WI38 (cell line): ENCODE measurements around the gene ZNF862.

ENCODE experiments used
- H3K4me3 ChIP-seq: 2 replicates; pipeline ENCODE4 v1.5.1; 2011; ENCODE audit warnings: low read depth, mild to moderate bottlenecking, control low read depth, low read length
- TF ChIP-seq, protein P1 (sequence below): IDR thresholded peaks from 2 replicates; pipeline ENCODE4 v1.5.1; 2012; ENCODE audit warnings: low read depth, mild to moderate bottlenecking, control low read depth, low read length

ZNF862 gene

DNA sequence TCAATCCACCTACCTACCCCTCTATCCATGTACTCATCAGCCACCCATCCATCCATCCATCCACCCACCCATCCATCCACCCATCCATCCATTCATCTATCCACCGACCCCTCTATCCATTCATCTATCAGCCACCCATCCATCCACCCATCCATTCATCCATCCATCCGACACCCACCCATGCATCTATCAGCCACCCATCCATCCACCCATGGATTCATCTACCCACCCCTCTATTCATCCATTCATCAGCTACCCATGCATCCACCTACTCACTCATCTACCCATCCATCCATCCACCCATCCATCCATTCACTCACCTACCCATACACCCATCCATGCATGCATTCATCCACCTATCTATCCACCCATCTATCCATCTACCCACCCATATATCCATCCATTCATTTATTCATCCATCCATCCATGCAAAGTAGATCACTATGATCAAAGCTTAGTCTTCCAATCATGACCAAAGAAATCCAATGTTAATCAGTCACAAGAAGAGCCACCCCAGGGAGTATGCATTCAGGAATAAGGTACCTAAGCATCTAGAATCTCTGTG is 37.1 kb upstream of the ZNF862 start:
- no peak overlapping the region for H3K4me3 ChIP-seq
- TF ChIP-seq, protein P1, sequence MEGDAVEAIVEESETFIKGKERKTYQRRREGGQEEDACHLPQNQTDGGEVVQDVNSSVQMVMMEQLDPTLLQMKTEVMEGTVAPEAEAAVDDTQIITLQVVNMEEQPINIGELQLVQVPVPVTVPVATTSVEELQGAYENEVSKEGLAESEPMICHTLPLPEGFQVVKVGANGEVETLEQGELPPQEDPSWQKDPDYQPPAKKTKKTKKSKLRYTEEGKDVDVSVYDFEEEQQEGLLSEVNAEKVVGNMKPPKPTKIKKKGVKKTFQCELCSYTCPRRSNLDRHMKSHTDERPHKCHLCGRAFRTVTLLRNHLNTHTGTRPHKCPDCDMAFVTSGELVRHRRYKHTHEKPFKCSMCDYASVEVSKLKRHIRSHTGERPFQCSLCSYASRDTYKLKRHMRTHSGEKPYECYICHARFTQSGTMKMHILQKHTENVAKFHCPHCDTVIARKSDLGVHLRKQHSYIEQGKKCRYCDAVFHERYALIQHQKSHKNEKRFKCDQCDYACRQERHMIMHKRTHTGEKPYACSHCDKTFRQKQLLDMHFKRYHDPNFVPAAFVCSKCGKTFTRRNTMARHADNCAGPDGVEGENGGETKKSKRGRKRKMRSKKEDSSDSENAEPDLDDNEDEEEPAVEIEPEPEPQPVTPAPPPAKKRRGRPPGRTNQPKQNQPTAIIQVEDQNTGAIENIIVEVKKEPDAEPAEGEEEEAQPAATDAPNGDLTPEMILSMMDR = no peak

DNA sequence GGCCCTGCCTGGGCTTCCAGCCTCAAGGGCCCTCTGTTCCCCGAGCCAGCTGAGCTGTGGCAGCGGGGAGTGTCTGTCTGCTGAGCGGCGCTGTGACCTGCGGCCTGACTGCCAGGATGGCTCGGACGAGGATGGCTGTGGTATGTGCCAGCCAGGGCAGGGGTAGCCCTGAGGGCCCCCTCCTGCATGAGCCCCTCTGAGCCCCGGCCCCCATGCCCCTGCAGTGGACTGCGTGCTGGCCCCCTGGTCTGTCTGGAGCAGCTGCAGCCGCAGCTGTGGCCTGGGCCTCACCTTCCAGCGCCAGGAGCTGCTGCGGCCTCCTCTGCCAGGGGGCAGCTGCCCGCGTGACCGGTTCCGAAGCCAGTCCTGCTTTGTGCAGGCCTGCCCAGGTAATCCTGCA is 36.4 kb upstream of the ZNF862 start:
- no peak overlapping the region for H3K4me3 ChIP-seq
- TF ChIP-seq, protein P1 = no peak

DNA sequence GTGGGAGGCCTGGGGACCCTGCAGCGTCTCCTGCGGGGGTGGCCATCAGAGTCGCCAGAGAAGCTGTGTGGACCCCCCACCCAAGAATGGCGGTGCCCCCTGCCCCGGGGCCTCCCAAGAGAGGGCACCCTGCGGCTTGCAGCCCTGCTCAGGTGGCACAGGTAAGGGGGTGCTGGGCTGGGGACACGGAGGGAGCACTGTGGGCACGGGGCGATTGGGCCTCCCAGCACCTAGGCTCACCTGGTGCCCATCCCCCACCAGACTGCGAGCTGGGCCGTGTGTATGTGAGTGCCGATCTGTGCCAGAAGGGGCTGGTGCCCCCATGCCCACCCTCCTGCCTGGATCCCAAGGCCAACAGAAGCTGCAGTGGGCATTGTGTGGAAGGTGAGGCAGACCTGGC is 35.2 kb upstream of the ZNF862 start:
- TF ChIP-seq, protein P1 = no peak
- H3K4me3 ChIP-seq = no peak overlapping the region

DNA sequence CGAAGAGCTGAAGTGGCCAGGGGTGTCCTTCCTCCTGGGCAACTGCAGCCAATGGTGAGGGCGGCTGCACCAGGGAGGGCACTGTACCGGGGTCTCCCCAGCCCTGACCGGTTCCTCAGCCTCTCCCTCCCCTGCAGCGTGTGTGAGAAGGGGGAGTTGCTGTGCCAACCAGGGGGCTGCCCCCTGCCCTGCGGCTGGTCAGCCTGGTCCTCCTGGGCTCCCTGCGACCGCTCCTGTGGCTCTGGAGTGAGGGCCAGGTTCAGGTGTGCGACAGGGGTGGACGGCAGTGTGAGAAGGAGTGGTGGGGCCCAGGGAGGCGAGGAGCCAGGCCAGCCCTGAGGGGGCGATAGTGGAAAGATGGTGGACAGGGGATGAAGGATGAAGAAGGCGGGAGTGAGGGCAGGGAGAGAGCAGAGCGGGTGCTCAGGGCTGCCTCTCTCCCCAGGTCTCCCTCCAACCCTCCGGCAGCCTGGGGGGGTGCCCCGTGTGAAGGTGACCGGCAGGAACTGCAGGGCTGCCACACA is 34.6 kb upstream of the ZNF862 start:
- no peak overlapping the region for H3K4me3 ChIP-seq
- TF ChIP-seq, protein P1 = no peak

DNA sequence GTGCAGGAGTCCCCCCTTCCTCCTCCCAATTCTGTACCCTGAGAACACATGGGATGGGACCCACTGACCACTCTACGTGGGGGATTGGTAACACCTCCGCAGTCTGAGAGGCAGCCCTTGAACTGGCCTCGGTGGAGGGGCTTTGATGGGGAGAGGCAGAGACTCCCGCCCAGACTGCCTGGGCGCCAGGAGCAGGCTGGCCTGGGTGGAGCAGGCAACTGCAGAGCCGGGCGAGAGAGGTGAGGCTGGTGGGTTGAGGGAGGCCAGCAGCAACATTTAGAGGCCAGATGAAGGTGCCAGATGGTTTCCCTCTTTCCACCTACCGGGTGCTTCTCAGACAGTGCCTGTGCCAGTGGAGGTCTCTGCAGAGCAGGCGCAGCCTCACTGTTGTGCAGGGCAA is 34.1 kb upstream of the ZNF862 start:
- H3K4me3 ChIP-seq = no peak overlapping the region
- TF ChIP-seq, protein P1 = no peak

DNA sequence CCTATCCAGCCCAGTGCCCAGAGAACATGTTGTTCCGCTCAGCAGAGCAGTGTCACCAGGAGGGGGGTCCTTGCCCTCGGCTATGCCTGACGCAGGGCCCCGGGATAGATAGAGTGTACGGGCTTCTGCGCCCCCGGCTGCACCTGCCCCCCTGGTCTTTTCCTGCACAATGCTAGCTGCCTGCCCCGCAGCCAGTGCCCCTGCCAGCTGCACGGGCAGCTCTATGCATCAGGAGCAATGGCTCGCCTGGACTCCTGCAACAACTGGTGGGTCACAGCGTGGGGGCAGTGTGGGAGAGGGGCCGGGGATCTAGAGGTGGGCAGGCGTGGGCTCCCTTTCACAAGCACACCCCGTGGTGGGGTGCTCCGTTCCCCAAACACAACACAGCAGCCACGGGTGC is 31.4 kb upstream of the ZNF862 start:
- TF ChIP-seq, protein P1 = no peak

DNA sequence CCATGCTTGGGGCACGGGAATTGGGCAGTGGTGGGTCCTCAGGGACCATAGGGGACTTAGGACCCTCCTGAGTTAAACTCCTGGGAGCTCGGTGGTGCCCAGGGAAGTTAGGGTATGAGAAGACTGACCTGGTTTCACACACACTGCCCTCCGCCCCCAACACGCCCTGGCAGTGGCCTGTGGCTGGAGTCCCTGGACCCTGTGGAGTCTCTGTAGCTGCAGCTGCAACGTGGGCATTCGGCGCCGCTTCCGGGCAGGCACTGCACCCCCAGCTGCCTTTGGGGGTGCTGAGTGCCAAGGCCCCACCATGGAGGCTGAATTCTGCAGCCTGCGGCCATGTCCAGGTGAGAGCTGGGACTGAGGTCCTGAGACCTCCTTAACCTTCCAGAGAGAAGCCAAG is 29.9 kb upstream of the ZNF862 start:
- no peak overlapping the region for H3K4me3 ChIP-seq
- TF ChIP-seq, protein P1 = no peak

More for the DNA sequence above, 31.4 kb upstream of the ZNF862 start:
- H3K4me3 ChIP-seq = no peak overlapping the region
